Measurements from ENCODE around the gene DOCK10. TPM values are rescaled to one million over a fixed set of nuclear protein-coding genes. Genes with fewer than 3 reads are reported as not detected.

DOCK10 gene
- total RNA-seq, 4 donors from 2014 or later: 16.7 to 37.2 (median 20.8) TPM

DNA sequence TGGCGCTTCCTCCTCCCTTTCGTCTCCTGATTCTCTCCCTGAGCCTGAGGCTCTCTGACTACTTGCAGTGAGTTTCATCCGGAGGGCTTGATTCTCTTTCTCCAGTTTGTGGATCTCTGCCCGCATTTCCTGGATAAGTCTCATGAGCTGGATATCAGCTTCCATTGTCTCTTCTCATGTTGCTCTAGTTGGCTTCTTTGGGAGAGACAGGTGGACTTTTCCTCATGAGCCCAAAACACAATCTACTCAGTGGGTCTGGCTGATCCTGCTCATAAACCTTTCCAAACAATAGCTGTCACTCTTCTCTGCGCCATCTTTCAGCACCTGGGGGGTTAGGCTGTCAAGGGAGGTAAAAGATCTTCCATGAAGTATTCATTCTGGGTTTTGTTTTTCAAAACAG is 326.1 kb downstream of the DOCK10 start, which contains the start of gene CCDC195:
TSS of gene CCDC195 (minus strand) at position 165 of the 400 bp plus-strand sequence. CDS start at position 165, 0 bp downstream.
- peaks cover 0 to 10% (median 0%) of the 10 kb centered on the region in 4 donors for H3K4me1 ChIP-seq
- DNase-seq (ENCODE audit: low spot score in 2 of 2): no peak
- no peak within 1 kb of the TSS for H3K27ac ChIP-seq
- no peaks in the 10 kb centered on the region for H3K36me3 ChIP-seq
- no peak within 1 kb of the TSS for H3K4me3 ChIP-seq
- TF ChIP-seq EP300 (IDR thresholded peaks at IDR 0.05): no peak
- TF ChIP-seq, protein P1, sequence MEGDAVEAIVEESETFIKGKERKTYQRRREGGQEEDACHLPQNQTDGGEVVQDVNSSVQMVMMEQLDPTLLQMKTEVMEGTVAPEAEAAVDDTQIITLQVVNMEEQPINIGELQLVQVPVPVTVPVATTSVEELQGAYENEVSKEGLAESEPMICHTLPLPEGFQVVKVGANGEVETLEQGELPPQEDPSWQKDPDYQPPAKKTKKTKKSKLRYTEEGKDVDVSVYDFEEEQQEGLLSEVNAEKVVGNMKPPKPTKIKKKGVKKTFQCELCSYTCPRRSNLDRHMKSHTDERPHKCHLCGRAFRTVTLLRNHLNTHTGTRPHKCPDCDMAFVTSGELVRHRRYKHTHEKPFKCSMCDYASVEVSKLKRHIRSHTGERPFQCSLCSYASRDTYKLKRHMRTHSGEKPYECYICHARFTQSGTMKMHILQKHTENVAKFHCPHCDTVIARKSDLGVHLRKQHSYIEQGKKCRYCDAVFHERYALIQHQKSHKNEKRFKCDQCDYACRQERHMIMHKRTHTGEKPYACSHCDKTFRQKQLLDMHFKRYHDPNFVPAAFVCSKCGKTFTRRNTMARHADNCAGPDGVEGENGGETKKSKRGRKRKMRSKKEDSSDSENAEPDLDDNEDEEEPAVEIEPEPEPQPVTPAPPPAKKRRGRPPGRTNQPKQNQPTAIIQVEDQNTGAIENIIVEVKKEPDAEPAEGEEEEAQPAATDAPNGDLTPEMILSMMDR (IDR thresholded peaks at IDR 0.05): no peak
- no peak for TF ChIP-seq POLR2A (IDR thresholded peaks at IDR 0.05)
- no peaks in the 10 kb centered on the region for H3K27me3 ChIP-seq
- 86 to 89% methylated on average over 5 of the region's 5 CpGs for WGBS, 2 donors
- peaks cover 0 to 6% (median 0%) of the 10 kb centered on the region in 4 donors for H3K9me3 ChIP-seq

Small RNAs within 50 kb of the gene (small RNA-seq; reads per million reads assigned to genes)
- gene MIR4439: not detected
